NCI-H82 treated with DMSO at 0.1 percent for 48 hours (cell line): Measurements from ENCODE around the gene PTGFRN.
A peak's percentile ranks its signal among the peaks of the same experiment; 100 is the strongest.
"Not testable (repeated sequence)": the region's sequence is repeated elsewhere in the genome, so short reads cannot be mapped to it uniquely, and the experiment has no call there.

Experiments used
- DNase-seq: peaks from one replicate; lab custom pipeline; 2025; ENCODE audit not compliant: unreplicated experiment; lab: John Stamatoyannopoulos, UW

Gene PTGFRN

GRCh38 chr1:116909512-116910378, at the start of gene PTGFRN:
PTGFRN (plus strand) TSS chr1:116909916; CDS start chr1:116910204, 288 bp downstream.
- DNase-seq = no peak

GRCh38 chr1:116860167-116860566, 49.5 kb upstream of the PTGFRN start:
- DNase-seq = not testable (repeated sequence)

- no peak for DNase-seq
Observed at GRCh38 chr1:116861137-116861536, 48.6 kb upstream of the PTGFRN start.

GRCh38 chr1:116863031-116863430, 46.7 kb upstream of the PTGFRN start:
- not testable (repeated sequence) for DNase-seq

GRCh38 chr1:116866478-116866877, 43.2 kb upstream of the PTGFRN start:
- not testable (repeated sequence) for DNase-seq

GRCh38 chr1:116868385-116868784, 41.3 kb upstream of the PTGFRN start:
- no peak for DNase-seq

GRCh38 chr1:116869611-116870010, 40.1 kb upstream of the PTGFRN start:
- DNase-seq = no peak

GRCh38 chr1:116870300-116870699, 39.4 kb upstream of the PTGFRN start:
- DNase-seq = no peak

- no peak for DNase-seq
Observed at GRCh38 chr1:116871779-116872146, 38.0 kb upstream of the PTGFRN start.

- no peak for DNase-seq
Observed at GRCh38 chr1:116873680-116874271, 35.9 kb upstream of the PTGFRN start.

GRCh38 chr1:116874733-116875249, 34.9 kb upstream of the PTGFRN start:
- DNase-seq = no peak

GRCh38 chr1:116875391-116875790, 34.3 kb upstream of the PTGFRN start:
- DNase-seq = no peak

GRCh38 chr1:116875946-116876345, 33.8 kb upstream of the PTGFRN start:
- DNase-seq = not testable (repeated sequence)

GRCh38 chr1:116877141-116877818, 32.4 kb upstream of the PTGFRN start:
- no peak for DNase-seq

GRCh38 chr1:116878804-116879477, 30.8 kb upstream of the PTGFRN start:
- DNase-seq = peak; percentile 53

- DNase-seq = no peak
Observed at GRCh38 chr1:116879478-116880133, 30.1 kb upstream of the PTGFRN start.

GRCh38 chr1:116880917-116881316, 28.8 kb upstream of the PTGFRN start:
- no peak for DNase-seq

- peak; percentile 15 for DNase-seq
Observed at GRCh38 chr1:116881879-116882520, 27.7 kb upstream of the PTGFRN start.

- no peak for DNase-seq
Observed at GRCh38 chr1:116882866-116883265, 26.9 kb upstream of the PTGFRN start.

- no peak for DNase-seq
Observed at GRCh38 chr1:116886291-116886878, 23.3 kb upstream of the PTGFRN start.
